ENCODE data around the gene PSMC6. TPM values are rescaled to one million over a fixed set of nuclear protein-coding genes. Genes with fewer than 3 reads are reported as not detected.
A peak's percentile ranks its signal among the peaks of the same experiment; 100 is the strongest.

PSMC6 gene
- 10 to 100 TPM; 40.7 to 63.0 (median 51.3) TPM for total RNA-seq
- long read RNA-seq, transcript PSMC6-201 (14 exons, 2,188 nt): major isoform, 27 of 32 reads
- long read RNA-seq, partial matches to known transcripts: 1 of 32 reads
- long read RNA-seq, other reads (novel, unspliced or antisense): 4 of 32 reads

DNA sequence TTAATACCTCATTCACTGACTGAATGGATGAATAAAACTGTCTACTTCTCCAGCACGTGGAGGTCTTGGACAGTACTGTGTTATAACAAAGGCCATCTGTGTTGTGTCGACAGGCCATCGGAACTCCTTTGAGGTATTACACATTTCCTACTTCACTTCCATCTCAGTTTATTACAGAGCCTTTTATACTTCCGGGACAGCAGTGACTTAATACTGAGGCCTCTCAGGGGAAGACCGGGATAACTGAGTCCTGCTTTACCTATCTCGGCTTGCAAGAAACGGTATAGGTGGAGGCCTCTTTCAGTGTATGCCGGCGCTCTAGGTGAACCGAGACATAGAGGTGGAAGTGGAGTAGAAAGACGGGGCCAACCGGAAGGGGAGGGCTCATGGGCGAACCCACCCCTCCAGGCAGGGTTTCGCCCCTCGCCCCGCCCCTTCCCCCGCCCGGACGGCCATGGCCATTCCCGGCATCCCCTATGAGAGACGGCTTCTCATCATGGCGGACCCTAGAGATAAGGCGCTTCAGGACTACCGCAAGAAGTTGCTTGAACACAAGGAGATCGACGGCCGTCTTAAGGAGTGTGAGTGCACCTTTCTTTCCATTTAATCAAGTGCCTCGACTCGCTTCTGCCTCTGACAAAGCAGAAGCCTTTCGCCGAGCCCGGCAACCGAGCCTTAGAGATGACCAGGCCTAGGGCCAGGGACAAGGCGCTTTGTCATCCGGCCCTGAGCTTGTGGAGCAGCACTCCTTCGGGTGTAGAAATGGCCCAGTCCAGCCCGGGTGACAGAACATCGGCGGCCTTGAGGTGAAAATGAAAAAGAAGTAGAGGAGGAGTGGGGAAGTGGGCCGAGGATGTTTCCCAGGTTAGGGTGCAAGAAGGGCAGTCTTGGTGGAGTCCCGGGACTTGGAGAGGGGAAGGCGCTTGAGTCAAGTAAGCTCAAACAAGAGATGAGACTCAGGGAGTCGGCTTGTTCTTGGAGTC, at the start of gene PSMC6:
PSMC6 (plus strand) TSS at position 477 of the 983 bp plus-strand sequence; CDS start at position 497, 20 bp downstream.
- Histone ChIP-seq H3K27me3 (no peaks in the 10 kb centered on the region), H3K9me3 (no peaks in the 10 kb centered on the region), H3K27ac (peak within 1 kb of the TSS; percentile 82 to 92 (median 89)), H3K4me3 (peak within 1 kb of the TSS; percentile 69 to 89 (median 82)), H3K4me1 (peaks cover 0 to 11% (median 0%) of the 10 kb centered on the region in 4 donors), H3K36me3 (peaks cover 0 to 35% (median 16%) of the 10 kb centered on the region in 4 donors)
- WGBS (ENCODE audit: insufficient coverage, low coverage, low lambda C conversion rate, missing lambda C conversion rate): under 1% methylated on average over 39 of the region's 43 CpGs
- peak; percentile 91 for TF ChIP-seq POLR2A (IDR thresholded peaks at IDR 0.05)
- TF ChIP-seq, protein P1, sequence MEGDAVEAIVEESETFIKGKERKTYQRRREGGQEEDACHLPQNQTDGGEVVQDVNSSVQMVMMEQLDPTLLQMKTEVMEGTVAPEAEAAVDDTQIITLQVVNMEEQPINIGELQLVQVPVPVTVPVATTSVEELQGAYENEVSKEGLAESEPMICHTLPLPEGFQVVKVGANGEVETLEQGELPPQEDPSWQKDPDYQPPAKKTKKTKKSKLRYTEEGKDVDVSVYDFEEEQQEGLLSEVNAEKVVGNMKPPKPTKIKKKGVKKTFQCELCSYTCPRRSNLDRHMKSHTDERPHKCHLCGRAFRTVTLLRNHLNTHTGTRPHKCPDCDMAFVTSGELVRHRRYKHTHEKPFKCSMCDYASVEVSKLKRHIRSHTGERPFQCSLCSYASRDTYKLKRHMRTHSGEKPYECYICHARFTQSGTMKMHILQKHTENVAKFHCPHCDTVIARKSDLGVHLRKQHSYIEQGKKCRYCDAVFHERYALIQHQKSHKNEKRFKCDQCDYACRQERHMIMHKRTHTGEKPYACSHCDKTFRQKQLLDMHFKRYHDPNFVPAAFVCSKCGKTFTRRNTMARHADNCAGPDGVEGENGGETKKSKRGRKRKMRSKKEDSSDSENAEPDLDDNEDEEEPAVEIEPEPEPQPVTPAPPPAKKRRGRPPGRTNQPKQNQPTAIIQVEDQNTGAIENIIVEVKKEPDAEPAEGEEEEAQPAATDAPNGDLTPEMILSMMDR (IDR thresholded peaks at IDR 0.05): no peak
- DNase-seq: peak; percentile 97 to 98 (median 97)
- peak; percentile 99 to 100 (median 100) for ATAC-seq
- intact Hi-C loops (cut with DNase I): no loop called here

- Histone ChIP-seq H3K27ac (no peak overlapping the region), H3K9me3 (no peaks in the 10 kb centered on the region), H3K27me3 (no peaks in the 10 kb centered on the region), H3K36me3 (peaks cover 0 to 20% (median 0%) of the 10 kb centered on the region in 4 donors), H3K4me3 (no peak overlapping the region), H3K4me1 (no peaks in the 10 kb centered on the region)
- ATAC-seq: no peak
- no peak for DNase-seq
- TF ChIP-seq POLR2A (IDR thresholded peaks at IDR 0.05): no peak
- TF ChIP-seq, protein P1 (IDR thresholded peaks at IDR 0.05): no peak
- intact Hi-C loops (cut with DNase I): no loop called here
Measured at GRCh38 chr14:52660325-52660724, 46.7 kb upstream of the PSMC6 start.

DNA sequence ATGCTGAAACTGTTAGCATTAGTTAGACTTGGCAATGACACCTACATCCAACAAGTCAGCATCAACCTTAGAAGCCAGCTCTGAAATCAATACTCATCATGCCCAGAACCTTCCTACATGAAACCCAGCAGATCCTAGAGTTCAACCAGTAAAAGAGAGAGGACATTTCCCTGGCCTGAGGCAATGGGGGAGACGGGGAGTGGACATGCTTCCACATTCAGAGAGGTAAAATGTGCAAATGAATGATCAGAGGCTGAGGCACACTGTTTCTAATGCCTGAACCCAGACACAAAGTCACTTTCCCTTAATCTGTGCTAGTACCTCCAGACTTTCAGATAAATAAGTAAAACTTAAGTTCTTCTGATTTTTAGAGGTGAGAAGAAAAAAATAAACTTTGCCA, 46.2 kb upstream of the PSMC6 start:
- ATAC-seq (no peak), DNase-seq (no peak)
- Histone ChIP-seq H3K4me1 (no peaks in the 10 kb centered on the region), H3K4me3 (no peak overlapping the region), H3K9me3 (no peaks in the 10 kb centered on the region), H3K27me3 (no peaks in the 10 kb centered on the region), H3K36me3 (peaks cover 0 to 21% (median under 1%) of the 10 kb centered on the region in 4 donors), H3K27ac (no peak overlapping the region)
- TF ChIP-seq, protein P1 (IDR thresholded peaks at IDR 0.05): no peak
- TF ChIP-seq POLR2A (IDR thresholded peaks at IDR 0.05): no peak
- 89% methylated on average over 1 of the region's 1 CpG for WGBS (ENCODE audit: insufficient coverage, low coverage, low lambda C conversion rate, missing lambda C conversion rate)
- intact Hi-C loops (cut with DNase I): no loop called here

DNA sequence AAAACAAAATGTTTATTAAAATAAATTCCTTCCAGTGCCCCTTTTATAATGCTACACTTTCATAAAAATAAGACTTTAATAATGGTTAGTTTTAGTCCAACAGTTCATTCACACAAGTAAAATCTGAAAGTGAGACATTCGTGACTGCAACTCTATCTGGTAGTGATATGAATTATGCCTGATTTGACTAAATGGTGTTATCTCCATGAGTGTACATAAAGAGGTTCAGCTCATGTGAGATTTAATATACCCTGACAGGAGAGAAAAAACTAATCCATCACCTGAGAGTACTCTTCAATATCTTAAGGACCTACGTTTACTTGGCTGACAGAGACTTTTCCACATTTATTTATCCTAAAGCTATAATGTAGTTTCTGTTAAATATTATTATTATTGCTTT, 45.7 kb upstream of the PSMC6 start:
- no peak for TF ChIP-seq POLR2A (IDR thresholded peaks at IDR 0.05)
- TF ChIP-seq, protein P1 (IDR thresholded peaks at IDR 0.05): no peak
- Histone ChIP-seq H3K27ac (no peak overlapping the region), H3K4me3 (no peak overlapping the region), H3K36me3 (peaks cover 0 to 25% (median 2%) of the 10 kb centered on the region in 4 donors), H3K27me3 (no peaks in the 10 kb centered on the region), H3K9me3 (no peaks in the 10 kb centered on the region), H3K4me1 (no peaks in the 10 kb centered on the region)
- WGBS (ENCODE audit: insufficient coverage, low coverage, low lambda C conversion rate, missing lambda C conversion rate): 100% methylated on average over 2 of the region's 2 CpGs
- DNase-seq (no peak), ATAC-seq (no peak)
- intact Hi-C loops (cut with DNase I): no loop called here

All from right lobe of liver (tissue), 6 donors.